CD4-positive, alpha-beta T cell treated with Interleukin-6 for 4 hours (primary cell): ENCODE data around the gene HNRNPDL.
"Not testable (repeated sequence)": the region's sequence is repeated elsewhere in the genome, so short reads cannot be mapped to it uniquely, and the experiment has no call there.

Experiments
- DNase-seq: peaks from one replicate; pipeline ENCODE4 v3.0.0-alpha.2; 2020; ENCODE audit warnings: mixed read lengths

The HNRNPDL gene

GRCh38 chr4:82431831-82432230, 1.6 kb upstream of the HNRNPDL start:
- no peak for DNase-seq

GRCh38 chr4:82430964-82431745, 893 bp upstream of the HNRNPDL start:
- DNase-seq = peak; percentile 58

- peak; percentile 84 for DNase-seq
These were observed 502 bp downstream of the HNRNPDL start for GRCh38 chr4:82429728-82430192.

DNA sequence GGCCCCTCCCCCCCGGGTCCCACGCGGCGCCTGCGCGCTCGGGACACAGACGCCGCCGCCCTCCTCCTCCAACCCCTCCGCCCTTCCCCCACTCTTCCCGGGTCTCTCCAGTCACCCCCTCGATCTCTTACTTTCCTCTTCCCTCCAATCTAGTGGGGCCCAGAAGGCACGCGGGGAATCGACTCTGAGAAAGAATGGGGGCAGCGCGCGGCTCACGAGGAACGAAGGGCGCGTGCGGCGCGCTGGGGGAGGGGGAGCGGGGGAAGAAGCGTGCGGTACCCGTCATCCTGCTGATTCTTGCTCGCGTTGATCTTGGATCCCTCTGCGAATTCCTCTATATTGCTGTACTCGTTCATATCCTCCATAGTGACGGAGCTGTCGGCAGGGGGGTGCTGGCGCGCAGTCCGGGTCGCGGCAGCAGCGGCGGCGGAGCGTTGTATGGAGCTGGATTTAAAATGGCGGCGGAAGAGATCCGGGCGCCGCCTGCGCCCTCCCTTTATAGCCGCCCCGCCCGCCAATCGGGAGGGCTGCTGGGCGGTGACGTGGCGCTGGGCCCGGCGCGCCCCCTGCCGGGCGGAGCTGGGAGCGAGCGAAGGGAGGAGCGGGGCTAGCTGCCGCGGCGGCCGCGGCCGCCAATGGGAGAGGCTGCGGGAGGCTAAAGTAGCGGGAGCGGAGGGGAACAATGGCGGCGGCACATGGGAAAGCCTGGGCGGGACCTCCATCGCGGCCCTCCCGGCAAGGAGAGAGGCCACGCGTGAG, 1.1 kb downstream of the HNRNPDL start:
- peak; percentile 93 for DNase-seq

- no peak for DNase-seq
These were observed 1.7 kb downstream of the HNRNPDL start for GRCh38 chr4:82428526-82428968.

DNA sequence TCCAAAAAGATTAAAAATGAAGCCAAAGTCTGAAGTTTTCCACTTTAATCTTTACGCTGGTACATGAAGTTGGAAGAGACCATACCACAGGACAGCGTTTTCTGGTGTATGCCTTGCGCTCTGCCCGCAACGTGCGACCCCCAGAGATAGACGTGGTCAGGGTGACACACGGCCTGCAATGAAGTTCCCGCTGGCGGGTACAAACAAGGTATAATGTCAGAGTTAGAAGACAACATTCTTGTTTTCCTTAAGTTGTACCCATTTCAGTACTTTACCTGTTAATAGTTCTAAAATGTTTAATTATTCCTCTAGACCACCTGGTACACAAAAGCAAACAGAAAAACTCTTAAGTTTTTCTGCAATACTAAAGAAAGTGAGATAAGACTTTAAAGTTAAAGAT, 4.8 kb downstream of the HNRNPDL start:
- no peak for DNase-seq

GRCh38 chr4:82423245-82424054, 6.8 kb downstream of the HNRNPDL start:
- DNase-seq = no peak

GRCh38 chr4:82422616-82423015, 7.6 kb downstream of the HNRNPDL start:
- no peak for DNase-seq

DNA sequence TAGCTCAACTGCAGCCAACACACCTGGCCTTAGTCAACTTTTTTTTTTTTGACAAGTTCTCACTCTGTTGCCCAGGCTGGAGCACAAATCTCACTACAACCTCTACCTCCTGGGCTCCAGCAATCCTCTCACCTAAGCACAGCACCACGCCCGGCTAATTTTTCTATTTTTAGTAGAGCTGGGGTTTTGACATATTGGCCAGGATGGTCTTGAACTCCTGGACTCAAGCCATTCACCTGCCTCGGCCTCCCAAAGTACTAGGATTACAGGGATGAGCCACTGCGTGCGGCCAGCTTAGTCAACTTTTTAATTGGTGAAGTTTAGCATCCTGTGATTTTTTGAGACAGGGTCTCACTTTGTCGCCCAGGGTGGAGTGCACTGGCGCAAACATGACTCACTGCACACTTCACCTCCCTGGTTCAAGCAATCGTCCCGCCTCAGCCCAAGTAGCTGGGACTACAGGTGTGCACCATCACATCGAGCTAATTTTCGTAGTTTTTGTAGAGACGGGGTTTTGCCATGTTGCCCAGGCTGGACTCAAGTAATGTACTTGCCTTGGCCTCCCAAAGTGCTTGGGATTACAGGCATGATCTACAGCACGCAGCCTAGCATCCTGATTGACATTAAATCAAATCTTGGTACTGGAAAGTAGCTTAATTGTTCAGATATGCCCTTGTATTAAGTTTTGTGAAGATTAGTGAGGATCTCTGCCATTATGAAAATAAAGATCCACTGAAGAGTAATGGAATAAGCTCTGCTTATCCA, 8.3 kb downstream of the HNRNPDL start:
- DNase-seq = no peak

- DNase-seq = no peak
These were observed 10.8 kb downstream of the HNRNPDL start for GRCh38 chr4:82419451-82419850.

GRCh38 chr4:82415922-82416365, 14.3 kb downstream of the HNRNPDL start:
- no peak for DNase-seq

GRCh38 chr4:82415061-82415460, 15.2 kb downstream of the HNRNPDL start:
- DNase-seq = not testable (repeated sequence)

- DNase-seq = no peak
These were observed 26.5 kb downstream of the HNRNPDL start for GRCh38 chr4:82403725-82404124.

DNA sequence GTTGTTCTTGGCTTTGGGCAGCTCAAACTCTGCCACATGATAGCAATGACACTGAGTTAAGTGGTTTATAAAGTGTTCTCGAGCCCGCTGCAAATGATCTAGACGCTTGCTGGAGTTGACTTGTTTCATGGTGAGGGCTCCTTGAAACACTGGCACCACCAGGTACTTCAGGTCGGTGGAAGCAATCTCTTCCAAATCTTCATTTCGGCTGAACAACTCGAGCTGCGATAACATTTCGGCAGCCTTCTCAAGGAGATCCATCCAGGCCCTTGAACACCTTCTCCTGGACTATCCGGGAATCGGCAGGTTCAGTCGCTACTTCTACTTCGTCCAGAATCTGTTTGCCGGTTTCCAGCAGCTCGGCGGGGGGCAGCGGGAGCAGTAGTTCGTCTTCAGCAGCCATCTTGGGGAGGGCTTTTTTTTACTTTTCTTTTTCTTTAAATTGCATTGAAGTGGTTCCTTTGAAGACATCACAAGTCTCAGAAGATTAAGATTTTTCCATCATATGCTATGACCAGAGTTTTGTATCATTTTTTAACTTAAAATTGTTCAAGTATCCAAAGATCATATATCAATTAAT, 28.0 kb downstream of the HNRNPDL start:
- no peak for DNase-seq

DNA sequence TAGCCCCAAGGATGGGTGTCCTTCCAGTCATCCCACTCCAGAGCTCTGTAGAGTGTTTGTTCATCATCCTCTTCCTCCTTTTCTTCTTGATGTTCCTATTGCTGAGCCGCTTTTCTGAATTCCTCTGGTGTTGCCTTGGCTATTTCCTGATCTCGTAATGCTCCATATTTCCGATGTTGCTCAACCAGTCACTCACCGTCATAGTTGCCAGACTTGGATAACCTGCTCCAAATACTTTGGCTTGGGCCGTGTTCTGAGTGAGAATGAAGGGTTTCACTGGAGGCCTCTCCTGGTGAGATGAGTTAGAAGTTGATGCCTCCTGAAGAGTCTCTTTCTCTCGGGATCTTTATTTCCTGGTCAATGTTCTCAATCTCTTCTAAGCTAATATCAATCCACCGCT, 28.7 kb downstream of the HNRNPDL start:
- no peak for DNase-seq

DNA sequence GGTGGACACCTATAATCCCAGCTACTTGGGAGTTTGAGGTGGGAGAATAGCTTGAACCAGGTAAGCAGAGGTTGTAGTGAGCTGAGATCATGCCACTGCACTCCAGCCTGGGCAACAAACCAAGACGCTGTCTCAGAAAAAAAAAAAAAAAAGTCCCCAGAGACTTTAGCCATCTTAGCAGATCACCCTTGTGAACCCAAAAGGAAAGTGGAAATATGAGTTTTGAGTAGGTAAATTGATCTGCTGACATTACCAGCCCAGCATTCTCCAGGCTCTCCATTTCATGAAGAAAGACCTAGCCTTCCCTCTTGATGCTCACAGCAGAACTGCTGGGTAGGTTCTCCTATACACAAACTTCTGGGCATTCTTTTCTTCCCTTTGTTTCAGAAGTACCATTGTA, 32.0 kb downstream of the HNRNPDL start:
- no peak for DNase-seq

DNA sequence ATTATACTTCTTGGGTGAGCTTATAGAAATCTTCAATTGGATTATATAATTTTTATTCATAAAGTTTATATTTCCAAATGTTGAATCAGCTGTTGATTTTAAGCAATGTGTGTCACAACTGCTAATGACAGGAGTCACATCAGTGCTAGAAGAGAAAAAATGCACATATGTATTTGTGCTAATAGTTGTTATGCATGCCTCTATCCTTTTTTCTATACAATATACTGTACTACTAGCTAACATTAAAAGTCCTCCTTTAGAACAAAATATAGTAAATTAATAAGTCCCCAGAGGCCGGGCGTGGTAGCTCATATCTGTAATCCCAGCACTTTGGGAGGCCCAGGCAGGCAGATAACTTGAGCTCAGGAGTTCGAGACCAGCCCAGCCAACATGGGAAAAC, 32.7 kb downstream of the HNRNPDL start:
- DNase-seq = no peak

DNA sequence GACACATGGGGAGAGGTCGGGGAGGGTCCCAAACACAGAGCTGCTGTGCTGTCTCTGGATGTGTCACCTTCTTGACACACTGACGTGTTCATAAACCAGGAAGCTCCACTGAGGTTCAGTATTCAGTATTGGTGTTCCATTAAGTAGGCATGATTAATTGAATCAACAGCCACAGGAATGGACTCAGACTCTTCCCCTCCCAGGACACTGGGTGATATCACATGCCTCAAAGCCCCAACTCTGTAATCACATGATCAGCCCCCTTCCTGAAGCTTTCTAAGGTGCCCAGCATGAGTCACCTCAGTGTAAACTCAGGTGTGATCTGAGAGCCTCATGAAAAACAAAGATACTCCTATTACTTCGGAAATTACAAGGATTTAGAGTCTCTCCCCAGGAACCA, 35.4 kb downstream of the HNRNPDL start:
- no peak for DNase-seq

DNA sequence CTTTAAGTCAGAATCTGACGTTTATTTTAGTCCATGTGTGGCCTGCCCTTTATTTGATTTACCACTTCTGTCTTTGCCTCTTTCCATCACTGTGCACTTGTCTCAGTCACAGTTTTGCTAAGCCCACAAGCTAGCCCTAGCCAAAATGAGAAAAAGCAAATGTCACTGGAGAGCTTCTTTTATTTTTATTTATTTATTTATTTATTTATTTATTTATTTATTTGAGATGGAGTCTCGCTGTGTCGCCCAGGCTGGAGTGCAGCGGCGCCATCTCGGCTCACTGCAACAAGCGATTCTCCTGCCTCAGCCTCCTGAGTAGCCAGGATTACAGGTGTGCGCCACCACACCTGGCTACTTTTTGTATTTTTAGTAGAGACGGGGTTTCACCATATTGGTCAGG, 40.2 kb downstream of the HNRNPDL start:
- DNase-seq = not testable (repeated sequence)

- no peak for DNase-seq
These were observed 41.9 kb downstream of the HNRNPDL start for GRCh38 chr4:82388405-82388804.

- not testable (repeated sequence) for DNase-seq
These were observed 44.0 kb downstream of the HNRNPDL start for GRCh38 chr4:82386312-82386711.

GRCh38 chr4:82382751-82383150, 47.5 kb downstream of the HNRNPDL start:
- no peak for DNase-seq
